NCI-H82 (cell line): ENCODE measurements around the gene PAK5.
A peak's percentile ranks its signal among the peaks of the same experiment; 100 is the strongest.

Experiments
- DNase-seq: peaks from one replicate; lab custom pipeline; 2025; lab: John Stamatoyannopoulos, UW

PAK5 gene

DNA sequence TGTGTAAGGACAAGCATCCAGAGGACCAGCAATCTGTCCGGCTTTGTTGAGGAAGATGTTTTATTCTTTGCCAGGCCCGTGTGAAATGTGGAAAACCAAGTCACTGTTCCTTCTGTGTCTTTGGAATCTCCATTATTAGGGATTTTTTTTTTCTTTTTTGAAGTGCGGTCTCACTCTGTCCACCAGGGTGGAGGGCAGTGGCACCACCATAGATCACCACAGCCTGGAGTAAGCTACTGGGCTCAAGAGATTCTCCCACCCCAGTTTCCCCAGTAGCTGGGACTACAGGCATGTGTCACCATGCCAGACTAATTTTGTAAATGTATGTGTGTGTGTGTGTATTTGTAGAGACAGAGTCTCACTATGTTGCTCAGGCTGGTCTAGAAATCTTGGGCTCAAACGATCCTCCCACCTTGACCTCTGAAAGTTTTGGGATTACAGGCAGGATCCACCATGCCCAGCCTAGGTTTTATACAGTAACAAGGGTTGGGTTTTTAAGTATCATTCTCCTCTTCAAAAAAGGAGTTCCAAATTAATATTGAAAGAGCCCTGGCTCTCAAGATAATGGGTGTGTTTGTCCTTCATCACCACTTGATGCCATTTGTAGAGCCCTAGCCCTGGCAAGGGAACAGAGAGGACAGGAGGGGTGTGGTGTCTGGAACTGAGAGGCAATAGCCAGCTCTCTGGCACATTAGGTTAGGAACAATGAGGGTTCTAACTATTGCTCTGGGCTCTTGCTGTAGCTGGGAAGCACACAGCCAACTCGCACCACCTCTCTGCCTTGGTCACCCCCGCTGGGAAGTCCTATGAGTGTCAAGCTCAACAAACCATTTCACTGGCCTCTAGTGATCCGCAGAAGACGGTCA is 321.3 kb downstream of the PAK5 start:
- no peak for DNase-seq

DNA sequence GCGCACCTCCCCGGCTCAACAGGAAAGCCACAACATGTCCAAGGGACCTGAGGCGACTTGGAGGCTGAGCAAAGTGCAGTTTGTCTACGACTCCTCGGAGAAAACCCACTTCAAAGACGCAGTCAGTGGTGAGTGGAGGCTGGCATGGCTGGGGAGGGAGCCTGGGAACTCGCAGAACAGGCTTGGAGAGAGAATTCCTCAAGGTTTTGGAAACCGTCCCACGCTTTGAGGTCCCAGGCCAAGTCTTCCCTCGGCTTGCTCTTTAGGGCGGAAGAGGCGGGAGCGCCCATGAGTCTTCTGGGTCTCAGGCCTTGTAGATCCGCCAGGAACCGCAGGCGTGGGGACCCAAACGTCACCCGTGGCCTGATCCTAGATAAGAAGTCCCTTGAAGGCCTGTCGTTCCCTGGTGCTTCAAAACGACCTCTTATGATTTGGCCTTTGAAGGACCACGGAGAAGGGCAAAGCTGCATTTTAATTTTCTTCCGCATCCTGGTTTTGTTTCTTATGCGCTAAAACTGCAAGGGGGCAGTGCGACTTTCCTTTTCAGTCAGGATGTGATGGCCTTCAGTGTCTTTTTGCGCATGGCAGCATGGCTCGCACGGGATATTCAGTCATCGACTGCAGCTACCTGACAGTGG is 322.5 kb downstream of the PAK5 start:
- DNase-seq = no peak

DNA sequence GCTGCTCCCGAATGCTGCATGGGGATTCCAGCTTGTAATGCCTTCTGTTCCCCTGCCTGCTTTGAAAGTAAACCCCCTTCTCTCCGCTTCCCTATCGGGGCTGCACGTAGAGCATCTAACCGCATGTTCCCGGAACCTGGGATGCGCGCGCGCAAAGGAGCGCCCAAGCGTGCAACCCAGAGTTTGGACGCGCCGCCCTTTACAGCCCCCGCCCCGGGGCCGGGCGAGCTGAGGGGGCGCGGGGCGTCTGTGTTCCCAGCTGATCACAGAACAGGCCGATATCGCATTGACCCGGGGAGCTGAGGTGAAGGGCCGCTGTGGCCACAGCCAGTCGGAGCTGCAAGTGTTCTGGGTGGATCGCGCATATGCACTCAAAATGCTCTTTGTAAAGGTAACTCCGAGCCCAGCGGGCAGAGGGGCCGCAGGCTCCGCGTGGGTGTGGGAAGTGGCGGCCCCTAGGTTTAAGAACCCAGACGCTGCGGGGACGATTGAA is 323.1 kb downstream of the PAK5 start:
- no peak for DNase-seq

DNA sequence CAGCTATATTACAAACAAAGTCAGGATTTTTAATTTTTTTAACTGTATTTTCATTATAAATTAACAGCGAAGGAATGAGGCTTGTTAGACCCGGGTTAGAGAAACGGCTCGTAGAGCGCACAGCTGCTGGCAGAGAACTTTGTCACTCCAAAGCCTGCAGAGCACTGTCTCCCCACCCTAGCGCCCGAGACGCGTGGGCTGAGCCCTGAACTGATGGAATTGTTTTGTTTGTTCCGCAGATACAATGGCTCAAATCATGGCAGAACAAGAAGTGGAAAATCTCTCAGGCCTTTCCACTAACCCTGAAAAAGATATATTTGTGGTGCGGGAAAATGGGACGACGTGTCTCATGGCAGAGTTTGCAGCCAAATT is 323.7 kb downstream of the PAK5 start:
- DNase-seq = no peak

DNA sequence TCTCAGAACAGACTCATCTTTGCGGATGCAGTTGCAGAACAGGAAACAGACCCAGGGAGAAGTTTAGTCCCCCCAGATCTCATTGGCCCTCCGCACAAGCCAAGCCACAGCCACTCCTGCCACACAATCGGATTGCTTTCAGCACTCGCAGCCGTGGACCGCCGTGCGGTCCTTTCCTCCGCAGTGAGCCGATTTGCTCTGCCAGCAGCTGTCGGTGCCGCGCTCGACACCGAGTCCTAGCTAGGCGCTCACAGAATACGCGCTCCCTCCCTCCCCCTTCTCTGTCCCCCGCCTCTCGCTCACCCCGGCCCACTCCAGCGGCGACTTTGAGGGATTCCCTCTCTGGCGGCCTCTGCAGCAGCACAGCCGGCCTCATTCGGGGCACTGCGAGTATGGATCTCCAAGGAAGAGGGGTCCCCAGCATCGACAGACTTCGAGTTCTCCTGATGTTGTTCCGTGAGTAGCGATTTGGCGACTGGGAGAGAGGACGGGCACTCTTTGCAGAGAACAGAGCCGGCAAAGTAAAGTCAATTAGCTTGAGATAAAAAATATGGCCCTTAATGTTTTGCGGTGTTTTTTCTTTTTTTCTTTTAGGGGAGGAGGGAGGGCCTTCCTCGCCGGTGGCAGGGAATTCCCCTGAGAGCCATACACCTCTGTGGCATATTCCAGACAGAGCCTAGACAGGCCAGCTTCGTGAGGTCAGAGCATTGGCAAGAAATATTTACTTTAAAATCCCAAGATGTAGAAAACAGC is 324.2 kb downstream of the PAK5 start, which contains the start of gene LAMP5:
LAMP5 (plus strand) TSS at position 130 of the 753 bp plus-strand sequence; CDS start at position 393, 263 bp downstream.
- DNase-seq = peak; percentile 64

DNA sequence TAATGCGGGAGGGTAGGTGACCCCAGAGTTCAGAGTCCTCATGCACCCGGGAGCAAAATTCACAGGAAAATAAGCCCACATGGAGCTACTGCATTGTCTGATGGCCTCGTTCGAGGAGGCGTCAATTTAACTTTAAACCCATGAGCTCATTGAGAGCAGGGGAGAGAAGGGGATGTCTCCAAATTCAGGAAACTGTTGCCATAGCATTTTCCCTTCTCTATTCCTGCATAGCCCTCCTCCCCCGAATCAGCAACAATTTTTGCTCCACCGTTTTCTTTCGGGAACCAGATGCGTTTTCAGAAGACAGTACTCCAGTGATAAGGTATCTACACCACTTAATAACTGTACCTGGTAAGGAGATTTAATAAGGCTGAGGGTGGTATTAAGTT is 324.8 kb downstream of the PAK5 start:
- DNase-seq = no peak

DNA sequence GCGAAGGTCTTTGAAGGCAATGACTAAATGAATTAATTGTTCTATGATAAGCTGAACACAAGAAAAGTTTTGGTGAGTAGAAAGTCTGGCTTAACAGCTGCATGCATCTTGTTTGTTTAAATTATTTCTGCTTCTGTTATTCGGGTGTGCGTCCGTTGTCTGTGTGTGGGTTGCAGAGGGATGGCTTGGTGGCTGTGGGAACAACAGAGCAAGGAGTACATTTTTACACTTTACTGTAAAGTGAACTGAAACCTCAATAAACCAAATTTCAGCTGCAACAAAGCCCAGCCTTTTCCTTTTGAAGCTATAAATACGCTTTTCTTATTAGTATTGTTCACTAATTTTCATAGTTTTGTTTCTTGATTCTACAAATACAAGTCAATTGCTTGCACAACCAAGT is 328.0 kb downstream of the PAK5 start:
- DNase-seq = no peak

DNA sequence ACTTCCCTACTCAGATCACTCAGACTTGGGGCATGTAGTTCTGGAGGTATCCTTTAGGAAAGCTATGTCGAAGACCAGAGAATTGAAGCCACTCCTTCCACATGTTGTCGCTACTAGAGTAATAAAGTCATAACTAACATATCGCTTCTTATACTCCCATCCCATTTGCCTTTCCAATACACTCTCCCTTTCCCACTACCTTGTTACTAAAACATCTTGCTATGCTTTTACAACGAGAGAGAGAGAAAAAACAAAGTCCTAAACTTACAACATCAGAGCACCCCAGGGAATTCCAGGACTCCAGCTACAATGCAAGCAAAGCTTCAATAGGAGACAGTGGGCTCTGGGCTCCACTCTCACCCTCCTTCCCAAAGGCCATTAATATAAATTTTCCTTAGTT is 329.6 kb downstream of the PAK5 start:
- no peak for DNase-seq

DNA sequence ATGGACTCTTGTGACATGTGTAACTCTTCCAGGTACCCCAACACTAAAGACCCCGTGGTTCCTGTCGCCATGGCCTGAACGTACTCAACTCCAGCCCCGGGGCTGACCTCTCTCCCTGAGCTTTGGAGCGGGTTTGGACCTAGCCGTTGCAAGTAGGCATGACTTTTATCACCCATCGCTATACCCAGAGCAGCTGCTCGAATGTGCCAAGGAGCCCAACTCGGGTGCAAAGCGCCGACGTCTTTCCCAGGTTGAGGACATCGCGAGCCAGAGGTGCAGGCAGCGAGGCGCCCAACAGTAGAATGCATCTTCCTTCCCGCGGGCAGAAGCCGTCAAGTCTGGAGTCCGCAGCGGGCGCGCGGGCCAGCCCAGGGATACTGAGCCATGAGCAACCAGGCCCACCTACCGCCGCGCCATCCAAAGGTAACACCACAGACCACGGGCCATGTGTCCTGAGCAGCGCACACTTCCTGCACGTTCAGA is 330.1 kb downstream of the PAK5 start:
- no peak for DNase-seq

DNA sequence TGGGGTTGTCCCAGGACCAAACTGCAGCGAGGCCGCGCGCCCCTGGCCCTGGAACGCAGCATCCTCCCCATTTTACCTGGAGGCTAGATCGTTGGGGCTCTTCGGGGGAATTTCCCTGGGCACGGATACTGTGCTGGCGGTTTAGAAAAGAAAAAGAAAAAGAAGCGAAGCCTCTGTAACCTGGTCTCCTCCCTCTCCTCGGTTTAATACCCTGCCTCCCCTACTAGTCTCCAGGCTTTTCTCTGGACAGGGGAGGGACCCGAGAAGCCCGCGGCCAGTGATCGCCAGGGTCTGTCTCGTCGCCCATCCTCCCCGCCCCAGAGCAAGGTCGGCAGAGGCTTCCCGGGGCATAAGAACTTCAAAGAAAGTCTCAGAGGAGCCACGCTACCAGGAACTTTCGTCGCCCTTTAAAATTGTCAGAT is 330.6 kb downstream of the PAK5 start:
- no peak for DNase-seq

DNA sequence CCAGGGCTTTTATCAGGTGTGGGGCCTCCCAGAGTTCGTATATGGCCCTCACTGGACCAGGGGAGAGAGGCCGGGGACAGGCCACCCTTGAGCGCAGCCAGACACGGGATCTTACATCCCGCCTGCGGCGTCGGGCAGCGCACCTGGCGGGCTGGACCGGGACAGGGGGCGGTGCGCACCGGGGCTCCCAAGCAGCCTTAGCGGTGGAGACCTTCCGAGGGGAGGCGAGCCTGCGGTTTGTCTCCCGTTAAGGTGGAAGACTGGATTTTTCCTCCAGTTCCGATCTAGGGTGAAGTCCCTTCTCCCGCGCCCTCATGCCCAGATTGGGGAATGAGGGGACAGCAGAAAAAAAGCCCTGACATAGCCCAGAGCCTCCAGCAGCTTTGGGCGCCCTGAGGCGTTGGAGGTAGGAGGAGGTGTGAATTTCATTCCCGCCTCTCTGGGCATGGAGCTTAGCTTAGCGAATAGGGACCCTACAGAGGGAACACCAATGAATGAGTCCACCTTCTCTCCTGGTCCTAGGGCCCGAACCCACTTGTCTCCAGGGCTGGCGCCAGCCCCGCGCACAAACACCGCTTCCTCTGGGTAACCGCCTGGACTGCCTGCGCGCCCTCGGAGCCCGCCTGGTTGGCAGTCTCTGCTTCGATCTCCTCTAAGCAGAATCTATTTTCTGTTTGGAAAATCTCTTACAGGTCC is 331.2 kb downstream of the PAK5 start:
- DNase-seq = no peak

DNA sequence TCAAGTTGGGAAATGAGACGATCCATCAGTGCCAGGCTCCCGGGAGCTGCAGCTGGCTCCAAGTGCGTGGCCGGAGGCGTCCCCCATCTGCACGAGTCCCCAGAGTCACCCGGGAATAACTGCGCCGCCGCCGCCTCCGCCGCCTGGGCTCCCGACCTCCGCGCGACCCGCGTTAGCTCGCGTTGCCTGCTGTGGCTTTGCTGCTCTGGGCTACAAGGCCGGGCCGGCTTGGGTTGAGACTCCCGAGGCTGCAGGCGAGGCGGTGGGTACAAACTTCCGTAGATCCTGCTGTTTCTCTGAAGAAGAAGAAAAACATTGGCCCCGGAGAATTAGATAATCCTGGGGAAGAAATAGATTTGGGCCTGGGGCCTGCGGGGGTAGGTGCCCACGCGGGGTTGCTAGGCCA is 331.9 kb downstream of the PAK5 start:
- no peak for DNase-seq

DNA sequence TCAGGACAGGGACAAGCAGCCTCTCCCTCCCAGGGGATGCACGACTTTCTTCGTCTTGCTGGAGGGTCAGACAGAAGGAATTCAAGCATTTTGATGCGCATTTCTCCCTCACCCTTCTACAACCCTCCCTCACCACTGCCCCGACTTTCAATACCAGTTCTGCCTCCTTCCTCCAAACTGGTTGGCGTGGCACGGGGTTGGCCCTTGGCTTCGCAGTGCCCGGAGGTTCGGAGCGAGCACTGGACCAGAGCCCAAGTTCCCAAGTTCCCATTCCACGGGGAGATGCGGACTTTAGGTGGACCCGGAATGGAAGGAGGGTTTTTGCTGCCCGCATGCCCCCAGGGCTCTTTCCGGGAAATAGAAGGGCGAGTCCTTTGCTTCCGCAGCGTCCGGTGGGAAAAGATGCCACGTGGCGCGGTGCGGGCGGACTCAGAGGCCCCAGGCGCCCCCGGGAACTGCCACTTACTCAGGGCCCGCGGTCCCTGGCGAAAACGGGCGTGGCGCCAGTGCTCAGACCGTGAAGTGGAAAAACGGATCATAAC is 332.5 kb downstream of the PAK5 start:
- DNase-seq = no peak

DNA sequence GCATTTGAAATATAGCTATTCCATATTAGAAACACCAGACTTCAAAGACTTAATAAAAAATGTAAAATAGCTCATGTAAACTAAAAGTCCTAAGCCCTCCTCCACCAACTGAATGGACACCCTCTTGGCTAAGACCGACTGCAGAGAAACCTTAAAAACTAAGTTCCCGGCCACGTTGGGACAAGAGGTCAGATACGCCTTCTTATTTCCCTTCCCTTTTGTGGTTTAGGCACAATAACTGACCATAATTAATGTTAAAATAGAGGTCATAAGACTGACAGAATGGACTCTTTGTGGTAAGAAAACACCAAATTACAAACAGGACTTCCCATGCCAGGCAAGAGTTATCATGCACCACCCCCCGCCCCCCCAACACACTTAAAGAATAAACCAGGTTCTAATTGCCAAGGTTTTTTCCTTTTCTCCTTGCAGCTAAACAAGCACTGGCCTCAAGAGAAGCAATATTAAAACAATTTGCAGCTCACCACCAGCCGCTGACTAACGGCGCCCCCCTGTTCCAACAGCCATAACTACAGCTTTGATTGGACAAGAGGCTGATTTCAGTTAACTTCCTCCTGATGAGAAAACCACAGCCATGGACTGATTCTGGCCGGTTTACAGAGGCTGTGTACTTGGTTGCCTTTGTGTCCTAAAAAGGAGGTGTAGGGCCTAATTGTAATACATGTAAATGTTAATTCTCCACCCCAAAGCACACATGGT is 335.2 kb downstream of the PAK5 start:
- peak; percentile 14 for DNase-seq

DNA sequence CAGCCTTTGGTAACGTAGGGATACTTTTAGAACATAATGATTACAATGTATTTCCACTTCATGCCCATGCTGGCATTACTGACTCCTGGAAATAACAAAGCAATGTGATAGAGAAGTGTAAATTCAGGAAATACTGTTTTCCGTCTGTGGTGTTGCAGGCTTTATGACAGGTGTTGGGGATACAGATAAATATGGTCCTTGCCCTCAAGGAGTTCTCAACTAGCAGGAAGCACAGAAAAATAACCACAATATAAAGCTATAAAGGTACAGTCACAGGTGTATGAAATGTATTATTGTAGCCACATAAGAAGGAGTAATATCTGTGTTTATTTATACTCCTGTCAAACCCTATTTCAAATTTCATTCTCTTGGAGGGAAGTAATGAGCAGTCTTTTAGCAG is 337.4 kb downstream of the PAK5 start:
- DNase-seq = no peak

DNA sequence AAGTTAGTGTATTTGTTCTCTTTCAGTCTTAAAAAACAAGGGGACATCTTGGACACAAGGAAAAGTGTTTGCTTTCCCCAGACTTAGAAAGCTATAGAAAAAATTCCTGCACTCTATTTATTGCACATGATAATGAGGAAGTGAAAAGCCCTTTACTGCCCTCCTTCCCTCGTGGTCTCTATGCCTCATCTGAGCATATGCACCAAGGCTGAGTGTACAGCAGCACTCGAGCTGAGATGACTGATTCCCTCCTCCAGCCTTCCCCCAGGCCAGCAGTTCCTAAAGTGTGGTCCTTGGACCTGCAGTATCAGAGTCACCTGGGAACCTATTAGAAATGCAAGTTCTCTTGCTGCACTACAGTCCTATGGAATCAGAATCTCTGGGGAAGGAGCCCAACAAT is 338.8 kb downstream of the PAK5 start:
- DNase-seq = no peak

DNA sequence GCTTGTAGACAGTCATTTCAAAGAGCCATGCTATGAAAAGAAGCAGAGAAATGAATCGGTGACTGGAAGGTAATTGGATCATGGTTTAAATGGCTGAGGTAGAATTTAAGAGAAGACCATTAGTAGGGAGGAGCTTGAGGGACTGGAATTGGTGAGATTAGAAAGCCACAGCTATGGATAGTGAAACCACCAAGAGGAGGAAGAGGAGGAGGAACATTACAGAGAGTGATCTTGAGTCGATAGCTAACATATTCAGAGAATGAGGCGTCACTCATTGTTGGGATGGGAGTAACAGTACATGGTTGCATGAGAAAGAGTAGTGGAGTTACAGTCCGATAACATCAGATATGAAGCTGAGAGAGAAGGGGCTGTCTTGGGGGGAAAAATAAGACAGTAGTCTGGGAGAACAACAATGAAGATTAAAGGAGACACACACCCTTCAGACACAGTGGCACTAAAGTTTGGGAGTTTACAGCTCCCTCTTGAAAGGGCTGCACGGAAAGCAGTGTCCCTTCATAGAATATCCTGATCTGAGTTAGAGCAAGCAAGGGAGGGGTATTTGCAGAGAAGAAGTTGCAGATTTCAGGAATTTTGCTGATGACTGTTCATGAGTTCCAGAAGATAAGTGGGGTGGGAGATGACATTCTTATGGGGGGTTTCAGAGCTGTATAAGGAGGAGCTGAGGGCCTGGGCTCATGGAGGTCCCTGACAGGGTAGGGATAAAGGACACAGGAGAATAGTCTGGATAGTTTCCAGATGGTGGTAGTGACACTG is 339.6 kb downstream of the PAK5 start:
- peak; percentile 57 for DNase-seq

DNA sequence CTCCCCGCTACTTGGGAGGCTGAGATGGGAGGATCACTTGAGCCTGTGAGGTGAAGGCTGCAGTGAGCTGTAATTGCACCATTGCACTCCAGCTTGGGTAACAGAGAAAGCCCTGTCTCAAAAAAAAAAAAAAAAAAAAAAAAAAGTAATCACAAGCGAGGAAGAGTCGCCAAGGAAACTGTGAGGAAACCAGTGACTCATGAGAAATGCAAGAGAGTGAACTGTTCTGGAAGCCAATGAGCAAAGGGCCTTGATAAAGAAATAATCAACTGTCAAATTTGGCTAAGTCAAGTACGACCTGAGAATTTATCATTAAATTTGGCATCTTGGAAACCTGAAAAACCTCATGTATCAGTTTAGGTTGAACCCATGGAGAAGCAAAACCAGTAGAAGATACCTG is 340.6 kb downstream of the PAK5 start:
- DNase-seq = no peak

DNA sequence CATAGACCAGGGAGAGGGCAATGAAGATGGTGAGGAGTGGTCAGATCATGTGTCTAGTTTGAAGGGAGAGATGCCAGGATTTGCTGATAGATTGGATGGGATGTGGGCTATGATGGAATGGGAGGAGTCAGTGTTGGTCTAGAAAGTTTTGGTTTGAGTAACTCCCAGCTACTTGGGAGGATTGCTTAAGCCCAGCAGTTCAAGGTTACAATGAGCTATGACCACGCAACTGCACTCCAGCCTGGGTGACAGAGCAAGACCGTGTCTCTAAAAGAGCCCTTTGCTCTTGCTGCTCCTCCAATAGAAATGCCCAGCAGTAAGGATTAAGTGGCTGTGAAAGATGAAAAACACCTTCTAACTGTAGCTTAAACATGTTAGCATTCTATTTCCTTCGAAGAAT is 342.7 kb downstream of the PAK5 start:
- no peak for DNase-seq

DNA sequence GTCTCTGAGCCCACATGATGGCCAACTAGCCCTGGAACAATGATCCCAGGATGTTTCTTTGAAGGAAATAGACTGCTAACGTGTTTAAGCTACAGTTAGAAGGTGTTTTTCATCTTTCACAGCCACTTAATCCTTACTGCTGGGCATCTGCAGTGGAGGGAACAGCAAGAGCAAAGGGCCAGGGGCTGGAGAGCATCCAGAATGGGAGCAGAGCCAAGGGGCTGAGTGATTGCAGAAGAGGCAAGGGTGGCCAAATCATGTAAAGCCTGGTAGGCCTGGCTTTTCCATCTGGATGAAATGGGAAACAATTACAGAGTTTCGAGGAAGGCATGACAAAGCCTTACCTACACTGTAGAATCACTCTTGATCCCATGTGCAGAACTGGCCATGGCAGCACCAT is 343.2 kb downstream of the PAK5 start:
- DNase-seq = no peak
